Spleen (tissue), 11 donors: Measurements from ENCODE around the gene ALOX5AP. TPM values are rescaled to one million over a fixed set of nuclear protein-coding genes. Genes with fewer than 3 reads are reported as not detected.

Experiments
- DNase-seq: peaks from one replicate; pipeline ENCODE4 v3.0.0-alpha.2; 2020
- H3K27ac ChIP-seq, 8 donors: fragments of 200-600 bp; sonication (generic) in 7 of 8; 1 replicate in 4 of 8; 2 replicates in 4 of 8; pipeline versions ENCODE4 v1.5.0 to v1.8.0; 2016 to 2021; ENCODE audit warnings: inconsistent platforms in 4 of 8, mild to moderate bottlenecking in 4 of 8, moderate library complexity in 1 of 8
- H3K27me3 ChIP-seq, 7 donors: fragments of 200-600 bp; sonication (generic) in 6 of 7; replicated peaks in 1 of 7; 1 replicate in 4 of 7; 2 replicates in 3 of 7; pipeline versions ENCODE4 v1.5.0 to v1.8.0; 2016 to 2021; ENCODE audit warnings: inconsistent platforms in 3 of 7, mild to moderate bottlenecking in 1 of 7
- H3K36me3 ChIP-seq, 6 donors: fragments of 200-600 bp; sonication (generic) in 5 of 6; 1 replicate in 4 of 6; 2 replicates in 2 of 6; pipeline versions ENCODE4 v1.5.0 to v1.8.0; 2016 to 2021; ENCODE audit warnings: inconsistent platforms in 2 of 6
- H3K4me1 ChIP-seq, 6 donors: fragments of 200-600 bp; sonication (generic) in 5 of 6; 1 replicate in 3 of 6; 2 replicates in 3 of 6; pipeline versions ENCODE4 v1.5.0 to v1.8.0; 2016 to 2021; ENCODE audit warnings: inconsistent platforms in 3 of 6
- H3K4me3 ChIP-seq, 8 donors: fragments of 200-600 bp; sonication (generic) in 7 of 8; 1 replicate in 4 of 8; 2 replicates in 4 of 8; pipeline versions ENCODE4 v1.5.0 to v1.8.0; 2016 to 2021; ENCODE audit warnings: inconsistent platforms in 4 of 8, mild to moderate bottlenecking in 4 of 8, moderate library complexity in 2 of 8
- H3K9me3 ChIP-seq, 8 donors: fragments of 200-600 bp; sonication (generic) in 7 of 8; 1 replicate in 4 of 8; 2 replicates in 4 of 8; pipeline versions ENCODE4 v1.5.0 to v1.8.0; 2016 to 2021; ENCODE audit warnings: inconsistent platforms in 4 of 8
- POLR2A ChIP-seq, 3 donors: fragments of 450-650 bp; IDR thresholded peaks; one replicate each; pipeline ENCODE4 v1.5.1; 2017; ENCODE audit warnings: antibody characterized with exemption in 3 of 3, mild to moderate bottlenecking in 1 of 3
- POLR2AphosphoS5 ChIP-seq, 3 donors: sonication (generic); formaldehyde crosslinking; IDR thresholded peaks; one replicate each; pipeline ENCODE4 v1.5.1; 2017; ENCODE audit warnings: antibody characterized with exemption in 3 of 3
- WGBS, 5 donors: extraction: QIAGEN DNeasy Blood & Tissue Kit in 3 of 5; methylation state at CpG; one replicate each; pipeline versions ENCODE4 v1.1.5 to v1.1.7; 2013 to 2018; 5-methylcytosine and 5-hydroxymethylcytosine counted together
- intact Hi-C: fragments of 100-400 bp; cut with DNase I; formaldehyde crosslinking; loops from one replicate; pipeline ENCODE4 v1.15.0; 2023; ENCODE audit warnings: low total_unique reads
- polyA plus RNA-seq, 3 donors: library from polyadenylated mRNA; stranded (reverse); fragments of 200-250 nt; gene quantifications; one replicate each; pipeline ENCODE4 v1.2.1, GENCODE V29; 2013
- total RNA-seq, 7 donors: library from RNA; depleted of rRNA in 3 of 7; stranded (reverse); fragments of >200 nt in 3 of 7; fragmentation: NEBNext Ultra II Directional in 4 of 7; extraction: Animal tissue kit (Norgen Biotek cat#: 25700) in 4 of 7; gene quantifications; one replicate each; pipeline versions ENCODE4 v1.1.0 to v1.2.1, GENCODE V29; 2016 to 2021
- TF ChIP-seq, protein P1 (sequence below), 11 experiments: fragments of 200-600 bp in 7 of 11; fragments of 450-650 bp in 4 of 11; sonication (generic) in 4 of 11; IDR thresholded peaks in 8 of 11; conservative IDR thresholded peaks in 3 of 11; 1 replicate in 7 of 11; 2 replicates in 4 of 11; pipeline versions ENCODE4 v1.4.0 to v1.8.0; 2016 to 2021; ENCODE audit warnings: antibody characterized with exemption in 11 of 11, inconsistent platforms in 4 of 11, mild to moderate bottlenecking in 1 of 11
- donor health status: healthy with polysubstance abuse.
- donor health status: DM: no; HTN: no; CAD: no; lungs with moderate emphysema.
- donor health status: DM: no; HTN: no; CAD: no.
- donor health status: Bipolar disorder and iron deficiency.
- donor health status: healthy.
- donor health status: DM: no; HTN: no; CAD: no.
- donor health status: DM: yes; HTN: yes; CAD: no.

ALOX5AP gene
- total and polyA plus RNA-seq, 10 donors, result 36.8 to 268 (median 70.0) TPM

DNA sequence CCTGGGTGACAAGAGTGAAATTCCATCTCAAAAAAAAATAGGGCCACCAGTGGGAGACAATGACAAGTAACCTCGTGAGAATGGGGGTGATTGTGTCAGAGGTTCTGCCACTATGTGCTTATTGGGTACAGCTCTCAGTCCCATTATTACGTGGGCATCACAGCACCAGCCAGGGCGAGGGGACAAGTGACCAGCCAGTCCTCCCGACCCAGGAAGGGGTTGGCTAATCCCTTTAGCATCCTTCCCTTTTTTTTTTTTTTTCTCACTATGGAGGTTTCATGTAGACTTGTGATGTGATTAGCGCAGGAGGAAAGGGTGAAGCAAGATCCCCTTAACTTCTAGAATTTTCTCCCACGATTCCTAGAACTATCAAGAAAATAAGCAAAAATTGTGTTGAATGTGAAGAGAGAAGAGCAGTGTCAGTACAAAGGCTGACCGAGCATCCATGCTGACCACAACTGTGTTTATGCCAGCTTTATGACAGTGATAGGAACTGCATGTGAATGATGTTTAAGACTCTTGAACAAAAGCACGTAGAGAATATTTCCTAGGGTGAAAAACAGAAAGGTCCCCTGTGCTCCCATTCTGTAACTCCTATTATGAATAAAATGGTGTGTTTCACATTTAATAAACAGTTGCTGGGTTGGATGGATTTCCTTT, 50.0 kb downstream of the ALOX5AP start:
- no peak for DNase-seq
- Histone ChIP-seq H3K4me1 (peaks cover 0 to 6% (median 0%) of the 10 kb centered on the region in 6 donors), H3K9me3 (no peaks in the 10 kb centered on the region), H3K27ac (peak overlapping the region in 1 of 8 donors; percentile 23), H3K4me3 (no peak overlapping the region), H3K36me3 (peaks cover 0 to 15% (median 0%) of the 10 kb centered on the region in 6 donors), H3K27me3 (no peaks in the 10 kb centered on the region)
- 45 to 67% (median 60%) methylated on average over 8 of the region's 8 CpGs for WGBS, 5 donors
- intact Hi-C loops, result no loop called here
- TF ChIP-seq POLR2AphosphoS5 (IDR thresholded peaks at IDR 0.05) (no peak), POLR2A (IDR thresholded peaks at IDR 0.05) (no peak)
- TF ChIP-seq, protein P1, sequence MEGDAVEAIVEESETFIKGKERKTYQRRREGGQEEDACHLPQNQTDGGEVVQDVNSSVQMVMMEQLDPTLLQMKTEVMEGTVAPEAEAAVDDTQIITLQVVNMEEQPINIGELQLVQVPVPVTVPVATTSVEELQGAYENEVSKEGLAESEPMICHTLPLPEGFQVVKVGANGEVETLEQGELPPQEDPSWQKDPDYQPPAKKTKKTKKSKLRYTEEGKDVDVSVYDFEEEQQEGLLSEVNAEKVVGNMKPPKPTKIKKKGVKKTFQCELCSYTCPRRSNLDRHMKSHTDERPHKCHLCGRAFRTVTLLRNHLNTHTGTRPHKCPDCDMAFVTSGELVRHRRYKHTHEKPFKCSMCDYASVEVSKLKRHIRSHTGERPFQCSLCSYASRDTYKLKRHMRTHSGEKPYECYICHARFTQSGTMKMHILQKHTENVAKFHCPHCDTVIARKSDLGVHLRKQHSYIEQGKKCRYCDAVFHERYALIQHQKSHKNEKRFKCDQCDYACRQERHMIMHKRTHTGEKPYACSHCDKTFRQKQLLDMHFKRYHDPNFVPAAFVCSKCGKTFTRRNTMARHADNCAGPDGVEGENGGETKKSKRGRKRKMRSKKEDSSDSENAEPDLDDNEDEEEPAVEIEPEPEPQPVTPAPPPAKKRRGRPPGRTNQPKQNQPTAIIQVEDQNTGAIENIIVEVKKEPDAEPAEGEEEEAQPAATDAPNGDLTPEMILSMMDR (IDR thresholded peaks at IDR 0.05 in 8 of 11, conservative IDR thresholded peaks at IDR 0.05 in 3 of 11), result no peak

- H3K9me3 ChIP-seq, result no peaks in the 10 kb centered on the region
- H3K4me1 ChIP-seq, result peaks cover 0 to 6% (median 0%) of the 10 kb centered on the region in 6 donors
- no peak overlapping the region for H3K27ac ChIP-seq
- TF ChIP-seq POLR2A (IDR thresholded peaks at IDR 0.05), result no peak
- TF ChIP-seq, protein P1 (IDR thresholded peaks at IDR 0.05 in 8 of 11, conservative IDR thresholded peaks at IDR 0.05 in 3 of 11), result no peak
- TF ChIP-seq POLR2AphosphoS5 (IDR thresholded peaks at IDR 0.05), result no peak
- no peaks in the 10 kb centered on the region for H3K27me3 ChIP-seq
- no peak for DNase-seq
- intact Hi-C loops, result no loop called here
- H3K4me3 ChIP-seq, result no peak overlapping the region
- 91 to 95% (median 92%) methylated on average over 2 of the region's 2 CpGs for WGBS, 5 donors
- H3K36me3 ChIP-seq, result peaks cover 0 to 24% (median 0%) of the 10 kb centered on the region in 6 donors
Observed at GRCh38 chr13:30786648-30787047, 51.3 kb downstream of the ALOX5AP start.

- peaks cover 0 to 15% (median 5%) of the 10 kb centered on the region in 6 donors for H3K4me1 ChIP-seq
- H3K27ac ChIP-seq, result no peak overlapping the region
- H3K4me3 ChIP-seq, result no peak overlapping the region
- intact Hi-C loops, result no loop called here
- WGBS, 5 donors, result 83 to 89% (median 87%) methylated on average over 14 of the region's 14 CpGs
- H3K36me3 ChIP-seq, result peaks cover 0 to 25% (median 0%) of the 10 kb centered on the region in 6 donors
- TF ChIP-seq POLR2AphosphoS5 (IDR thresholded peaks at IDR 0.05) (no peak), POLR2A (IDR thresholded peaks at IDR 0.05) (no peak)
- TF ChIP-seq, protein P1 (IDR thresholded peaks at IDR 0.05 in 8 of 11, conservative IDR thresholded peaks at IDR 0.05 in 3 of 11), result no peak
- no peaks in the 10 kb centered on the region for H3K9me3 ChIP-seq
- no peak for DNase-seq
- H3K27me3 ChIP-seq, result no peaks in the 10 kb centered on the region
Observed at GRCh38 chr13:30787738-30788525, 52.6 kb downstream of the ALOX5AP start.
